Smooth muscle cell (in vitro differentiated cells): ENCODE measurements around the gene SLC25A33. TPM values are rescaled to one million over a fixed set of nuclear protein-coding genes. Genes with fewer than 3 reads are reported as not detected.

Experiments used
- DNase-seq: peaks from one replicate; lab custom pipeline; 2025; ENCODE audit not compliant: unreplicated experiment; lab: John Stamatoyannopoulos, UW
- H2AFZ ChIP-seq: fragments of 200-600 bp; sonication (generic); 2 replicates; pipeline ENCODE4 v1.6.0; 2016; ENCODE audit warnings: antibody characterized with exemption, low read depth, mild to moderate bottlenecking
- H3F3A ChIP-seq: fragments of 200-600 bp; sonication (generic); 2 replicates; pipeline ENCODE4 v1.6.0; 2017; ENCODE audit warnings: antibody characterized with exemption, low read depth
- H3K27ac ChIP-seq: fragments of 200-600 bp; sonication (generic); 2 replicates; pipeline ENCODE4 v1.5.1; 2016; ENCODE audit warnings: low read depth, mild to moderate bottlenecking
- H3K27me3 ChIP-seq: fragments of 200-600 bp; sonication (generic); 2 replicates; pipeline ENCODE4 v1.6.1; 2016; ENCODE audit warnings: low read depth, mild to moderate bottlenecking
- H3K36me3 ChIP-seq: fragments of 200-600 bp; sonication (generic); 2 replicates; pipeline ENCODE4 v1.5.1; 2016; ENCODE audit warnings: low read depth
- H3K4me1 ChIP-seq: fragments of 200-600 bp; sonication (generic); 2 replicates; pipeline ENCODE4 v1.5.1; 2016; ENCODE audit warnings: low read depth
- H3K4me2 ChIP-seq: fragments of 200-600 bp; sonication (generic); 2 replicates; pipeline ENCODE4 v1.6.0; 2016; ENCODE audit warnings: mild to moderate bottlenecking
- H3K4me3 ChIP-seq: fragments of 200-600 bp; sonication (generic); 2 replicates; pipeline ENCODE4 v1.5.1; 2016; ENCODE audit warnings: mild to moderate bottlenecking
- H3K79me2 ChIP-seq: fragments of 200-600 bp; sonication (generic); 2 replicates; pipeline ENCODE4 v1.6.0; 2016; ENCODE audit warnings: low read depth, mild to moderate bottlenecking
- H3K9ac ChIP-seq: fragments of 200-600 bp; sonication (generic); 2 replicates; pipeline ENCODE4 v1.6.0; 2016; ENCODE audit warnings: low read depth
- H3K9me3 ChIP-seq: fragments of 200-600 bp; sonication (generic); replicated peaks from 2 replicates; pipeline ENCODE4 v1.5.1; 2016; ENCODE audit warnings: low read depth
- H4K20me1 ChIP-seq: fragments of 200-600 bp; sonication (generic); 2 replicates; pipeline ENCODE4 v1.6.0; 2016; ENCODE audit warnings: low read depth
- WGBS: methylation state at CpG from one replicate; pipeline ENCODE4 v1.1.7; 2016; ENCODE audit warnings: low lambda C conversion rate; 5-methylcytosine and 5-hydroxymethylcytosine counted together
- polyA plus RNA-seq: library from polyadenylated mRNA; unstranded; fragments of >200 nt; fragmentation: Nextera tagmentation; extraction: Ambion mirVana; gene quantifications from 2 replicates; pipeline ENCODE4 v1.2.1, GENCODE V29; 2016
- total RNA-seq: library from RNA; depleted of rRNA; stranded (reverse); fragments of >200 nt; gene quantifications from 2 replicates; pipeline ENCODE4 v1.2.3, GENCODE V29; 2014
- TF ChIP-seq, protein P1 (sequence below): fragments of 200-600 bp; sonication (generic); IDR thresholded peaks from 2 replicates; pipeline ENCODE4 v1.5.1; 2017; ENCODE audit warnings: borderline replicate concordance, mild to moderate bottlenecking, antibody characterized with exemption; ENCODE audit not compliant: insufficient read depth, poor library complexity, severe bottlenecking

The SLC25A33 gene
- total and polyA plus RNA-seq, 2 experiments from 2014 or later = 5.4 to 5.5 TPM

DNA sequence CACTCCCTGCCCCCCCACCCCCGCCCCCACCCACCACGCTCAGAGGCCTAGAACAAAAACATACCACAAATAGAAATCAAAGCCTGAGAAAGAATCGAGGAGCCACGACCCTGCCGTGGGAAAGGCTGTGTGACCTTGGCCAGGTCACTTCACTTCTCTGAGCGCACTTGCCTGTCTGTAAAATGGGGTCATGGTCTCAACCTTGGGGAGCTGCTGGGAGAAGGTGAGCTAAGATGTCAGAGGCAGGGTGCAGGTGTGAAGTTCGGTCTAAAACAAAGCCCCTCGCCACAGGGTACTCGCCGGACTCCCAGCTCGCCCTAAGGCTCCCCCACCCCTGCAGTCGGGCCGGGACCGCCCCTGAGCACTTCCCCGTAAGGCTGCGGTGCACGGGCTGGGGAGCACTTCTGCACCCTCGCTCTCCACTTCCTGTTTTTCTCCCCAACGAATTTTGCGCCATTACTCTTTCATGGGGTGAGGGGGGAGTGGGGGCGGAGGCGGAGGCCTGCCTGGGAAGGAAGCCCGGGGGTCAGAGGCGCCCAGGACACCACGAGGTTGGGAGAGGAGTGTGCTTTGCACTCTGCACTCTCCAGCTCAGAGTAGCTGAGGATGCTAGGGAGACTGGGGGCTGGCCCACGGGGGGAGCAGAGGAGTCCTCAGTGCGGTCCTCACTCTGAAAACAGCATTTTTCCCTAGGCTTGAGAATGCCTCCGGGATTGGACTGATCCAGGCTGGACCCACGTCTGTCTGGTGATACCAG is 90.4 kb downstream of the SLC25A33 start:
- Histone ChIP-seq H3K9ac (no peak overlapping the region), H2AFZ (no peak overlapping the region), H3K4me1 (no peaks in the 10 kb centered on the region), H3K27ac (no peak overlapping the region), H3K27me3 (no peaks in the 10 kb centered on the region), H3K79me2 (no peaks in the 10 kb centered on the region), H3F3A (no peaks in the 10 kb centered on the region), H4K20me1 (no peaks in the 10 kb centered on the region), H3K9me3 (no peaks in the 10 kb centered on the region), H3K4me2 (no peak overlapping the region), H3K36me3 (no peaks in the 10 kb centered on the region), H3K4me3 (no peak overlapping the region)
- TF ChIP-seq, protein P1, sequence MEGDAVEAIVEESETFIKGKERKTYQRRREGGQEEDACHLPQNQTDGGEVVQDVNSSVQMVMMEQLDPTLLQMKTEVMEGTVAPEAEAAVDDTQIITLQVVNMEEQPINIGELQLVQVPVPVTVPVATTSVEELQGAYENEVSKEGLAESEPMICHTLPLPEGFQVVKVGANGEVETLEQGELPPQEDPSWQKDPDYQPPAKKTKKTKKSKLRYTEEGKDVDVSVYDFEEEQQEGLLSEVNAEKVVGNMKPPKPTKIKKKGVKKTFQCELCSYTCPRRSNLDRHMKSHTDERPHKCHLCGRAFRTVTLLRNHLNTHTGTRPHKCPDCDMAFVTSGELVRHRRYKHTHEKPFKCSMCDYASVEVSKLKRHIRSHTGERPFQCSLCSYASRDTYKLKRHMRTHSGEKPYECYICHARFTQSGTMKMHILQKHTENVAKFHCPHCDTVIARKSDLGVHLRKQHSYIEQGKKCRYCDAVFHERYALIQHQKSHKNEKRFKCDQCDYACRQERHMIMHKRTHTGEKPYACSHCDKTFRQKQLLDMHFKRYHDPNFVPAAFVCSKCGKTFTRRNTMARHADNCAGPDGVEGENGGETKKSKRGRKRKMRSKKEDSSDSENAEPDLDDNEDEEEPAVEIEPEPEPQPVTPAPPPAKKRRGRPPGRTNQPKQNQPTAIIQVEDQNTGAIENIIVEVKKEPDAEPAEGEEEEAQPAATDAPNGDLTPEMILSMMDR = no peak
- 84% methylated on average over 27 of the region's 29 CpGs for WGBS
- DNase-seq = no peak

DNA sequence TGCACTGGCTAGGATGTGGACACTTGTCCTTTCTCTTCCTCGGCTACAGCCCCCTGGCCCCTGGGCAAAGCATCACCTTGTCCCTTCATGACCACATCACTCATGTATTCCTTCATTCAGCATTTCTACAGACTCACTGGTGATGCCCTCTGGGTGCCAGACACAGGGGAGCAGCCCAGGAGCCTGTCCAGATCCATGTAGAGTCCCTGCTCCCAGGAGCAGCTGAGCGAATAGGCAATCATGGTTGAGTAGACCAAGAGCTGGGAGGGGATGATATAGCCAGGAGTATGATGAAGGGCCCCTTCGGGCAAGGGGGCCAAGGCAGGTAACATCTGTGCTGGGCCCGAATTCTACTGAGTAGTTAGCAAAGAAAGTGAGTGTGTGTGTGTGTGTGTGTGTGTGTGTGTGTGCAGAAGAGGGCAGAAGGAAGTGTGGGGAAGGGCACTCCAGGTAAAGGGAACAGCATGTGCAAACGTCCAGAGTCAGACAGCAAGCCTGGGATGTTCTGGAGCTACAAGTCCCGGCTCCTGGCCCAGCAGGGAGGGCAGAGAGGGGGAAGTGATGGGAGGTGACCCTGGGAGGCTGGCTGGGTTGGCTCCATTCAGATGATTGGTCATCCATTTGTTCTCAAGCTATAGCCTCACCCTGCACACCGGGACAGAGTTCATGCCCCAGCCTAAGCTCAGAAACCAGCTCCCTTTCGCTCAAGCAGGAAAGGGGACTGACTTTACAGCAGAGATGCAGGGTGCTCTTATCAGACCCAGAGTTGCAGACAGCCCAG is 91.3 kb downstream of the SLC25A33 start:
- 80% methylated on average over 8 of the region's 8 CpGs for WGBS
- Histone ChIP-seq H3K4me1 (no peaks in the 10 kb centered on the region), H3K79me2 (no peaks in the 10 kb centered on the region), H4K20me1 (no peaks in the 10 kb centered on the region), H3K9ac (no peak overlapping the region), H3F3A (no peaks in the 10 kb centered on the region), H3K4me2 (no peak overlapping the region), H3K27ac (no peak overlapping the region), H3K27me3 (no peaks in the 10 kb centered on the region), H3K36me3 (no peaks in the 10 kb centered on the region), H3K4me3 (no peak overlapping the region), H3K9me3 (no peaks in the 10 kb centered on the region), H2AFZ (no peak overlapping the region)
- TF ChIP-seq, protein P1 = no peak
- no peak for DNase-seq

DNA sequence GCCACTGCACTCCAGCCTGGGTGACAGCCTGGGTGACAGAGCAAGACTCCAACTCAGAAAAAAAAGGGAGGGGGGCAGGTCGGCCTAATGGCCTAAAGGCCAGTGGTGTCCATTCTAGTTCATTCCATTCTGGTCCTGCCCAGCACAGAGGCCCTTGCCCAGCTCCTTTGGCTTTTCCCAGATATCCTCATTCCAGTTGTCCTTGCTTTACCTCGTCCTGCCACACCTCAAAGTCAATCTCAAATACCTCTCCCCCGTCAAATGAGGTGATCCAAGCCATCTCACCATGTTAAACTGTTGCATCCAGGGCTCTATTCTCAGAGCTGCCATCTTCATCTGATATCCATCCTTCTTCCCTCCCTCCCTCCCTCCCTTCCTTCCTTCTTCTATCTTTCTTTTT is 92.3 kb downstream of the SLC25A33 start:
- Histone ChIP-seq H3K36me3 (no peaks in the 10 kb centered on the region), H3K4me2 (no peak overlapping the region), H3K4me3 (no peak overlapping the region), H3K79me2 (no peaks in the 10 kb centered on the region), H3K27ac (no peak overlapping the region), H2AFZ (no peak overlapping the region), H4K20me1 (no peaks in the 10 kb centered on the region), H3F3A (no peaks in the 10 kb centered on the region), H3K9me3 (no peaks in the 10 kb centered on the region), H3K4me1 (no peaks in the 10 kb centered on the region), H3K9ac (no peak overlapping the region), H3K27me3 (no peaks in the 10 kb centered on the region)
- TF ChIP-seq, protein P1 = no peak
- WGBS = 87% methylated on average over 3 of the region's 3 CpGs
- no peak for DNase-seq
